ENCODE data around the gene TAGLN3.

Gene TAGLN3

GRCh38 chr3:111967068-111967467, 31.7 kb upstream of the TAGLN3 start:
- H3K4me2 ChIP-seq (ENCODE audit: low read depth, low read length, poor library complexity, severe bottlenecking): no peak overlapping the region

GRCh38 chr3:111967651-111968274, 31.0 kb upstream of the TAGLN3 start:
- TF ChIP-seq CTCF (IDR thresholded peaks at IDR 0.05; ENCODE audit: insufficient read depth, low read length, poor library complexity, severe bottlenecking): peak; percentile 71
- no peak for TF ChIP-seq EZH2phosphoT487 (conservative IDR thresholded peaks at IDR 0.05; ENCODE audit: low read length)
- H3K27me3 ChIP-seq (ENCODE audit: low read length): no peaks in the 10 kb centered on the region
- no peaks in the 10 kb centered on the region for H3K9me2 ChIP-seq (replicated peaks; ENCODE audit: insufficient read depth, low read length)
- H3K9ac ChIP-seq (ENCODE audit: low read length): no peak overlapping the region
- H3K79me2 ChIP-seq (ENCODE audit: insufficient read depth, low read length): no peaks in the 10 kb centered on the region
- no peaks in the 10 kb centered on the region for H3F3A ChIP-seq (ENCODE audit: insufficient read depth)
- no peaks in the 10 kb centered on the region for H4K20me1 ChIP-seq (ENCODE audit: low read depth, low read length)
- no peak overlapping the region for H3K4me3 ChIP-seq (ENCODE audit: insufficient read depth, low read length, poor library complexity, severe bottlenecking)
- H3K36me3 ChIP-seq (ENCODE audit: low read length): no peaks in the 10 kb centered on the region
- H3K27ac ChIP-seq (ENCODE audit: low read depth, low read length): no peak overlapping the region
- H3K9me3 ChIP-seq (ENCODE audit: insufficient read depth, low read length): no peaks in the 10 kb centered on the region
- peak overlapping the region; percentile 44 for H2AFZ ChIP-seq (ENCODE audit: low read depth, low read length, severe bottlenecking)
- peak overlapping the region; percentile 26 for H3K4me2 ChIP-seq (ENCODE audit: low read depth, low read length, poor library complexity, severe bottlenecking)

More at GRCh38 chr3:111967068-111967467, 31.7 kb upstream of the TAGLN3 start:
- Histone ChIP-seq H3K4me3 (ENCODE audit: insufficient read depth, low read length, poor library complexity, severe bottlenecking) (no peak overlapping the region), H3K27me3 (ENCODE audit: low read length) (no peaks in the 10 kb centered on the region), H3K9ac (ENCODE audit: low read length) (no peak overlapping the region), H2AFZ (ENCODE audit: low read depth, low read length, severe bottlenecking) (no peak overlapping the region), H3K9me3 (ENCODE audit: insufficient read depth, low read length) (no peaks in the 10 kb centered on the region), H3F3A (ENCODE audit: insufficient read depth) (no peaks in the 10 kb centered on the region), H3K36me3 (ENCODE audit: low read length) (no peaks in the 10 kb centered on the region), H3K79me2 (ENCODE audit: insufficient read depth, low read length) (no peaks in the 10 kb centered on the region), H3K27ac (ENCODE audit: low read depth, low read length) (no peak overlapping the region), H4K20me1 (ENCODE audit: low read depth, low read length) (no peaks in the 10 kb centered on the region), H3K9me2 (replicated peaks; ENCODE audit: insufficient read depth, low read length) (no peaks in the 10 kb centered on the region)
- TF ChIP-seq EZH2phosphoT487 (conservative IDR thresholded peaks at IDR 0.05; ENCODE audit: low read length): no peak
- TF ChIP-seq CTCF (IDR thresholded peaks at IDR 0.05; ENCODE audit: insufficient read depth, low read length, poor library complexity, severe bottlenecking): no peak

GRCh38 chr3:111968319-111969054, 30.2 kb upstream of the TAGLN3 start:
- no peaks in the 10 kb centered on the region for H3K9me3 ChIP-seq (ENCODE audit: insufficient read depth, low read length)
- no peaks in the 10 kb centered on the region for H3K27me3 ChIP-seq (ENCODE audit: low read length)
- H4K20me1 ChIP-seq (ENCODE audit: low read depth, low read length): no peaks in the 10 kb centered on the region
- no peak overlapping the region for H2AFZ ChIP-seq (ENCODE audit: low read depth, low read length, severe bottlenecking)
- H3K4me3 ChIP-seq (ENCODE audit: insufficient read depth, low read length, poor library complexity, severe bottlenecking): no peak overlapping the region
- no peak overlapping the region for H3K4me2 ChIP-seq (ENCODE audit: low read depth, low read length, poor library complexity, severe bottlenecking)
- H3K27ac ChIP-seq (ENCODE audit: low read depth, low read length): no peak overlapping the region
- H3K9ac ChIP-seq (ENCODE audit: low read length): no peak overlapping the region
- TF ChIP-seq EZH2phosphoT487 (conservative IDR thresholded peaks at IDR 0.05; ENCODE audit: low read length) (no peak), CTCF (IDR thresholded peaks at IDR 0.05; ENCODE audit: insufficient read depth, low read length, poor library complexity, severe bottlenecking) (no peak)
- no peaks in the 10 kb centered on the region for H3K9me2 ChIP-seq (replicated peaks; ENCODE audit: insufficient read depth, low read length)
- no peaks in the 10 kb centered on the region for H3F3A ChIP-seq (ENCODE audit: insufficient read depth)
- no peaks in the 10 kb centered on the region for H3K36me3 ChIP-seq (ENCODE audit: low read length)
- no peaks in the 10 kb centered on the region for H3K79me2 ChIP-seq (ENCODE audit: insufficient read depth, low read length)

Data from SU-DHL-6 (cell line).